Caco-2 (cell line): Measurements from ENCODE around the gene PDE11A. TPM values are rescaled to one million over a fixed set of nuclear protein-coding genes. Genes with fewer than 3 reads are reported as not detected.
A peak's percentile ranks its signal among the peaks of the same experiment; 100 is the strongest.

Source experiments
- BruUV-seq: library from RNA; stranded (reverse); fragments of 400-500 nt; replicated peaks from 2 replicates; lab custom pipeline; 2021; lab: Mats Ljungman, UMichigan
- CTCF ChIA-PET: fragments of 300-600 bp; sonication (Branson Sonifier 250); formaldehyde crosslinking; loops from one replicate; lab custom pipeline; 2022; ENCODE audit warnings: antibody characterized with exemption; lab: Charles Lee
- POLR2A ChIA-PET: fragments of 300-600 bp; sonication (Branson Sonifier 250); formaldehyde crosslinking; loops from one replicate; lab custom pipeline; 2022; ENCODE audit warnings: antibody characterized with exemption; lab: Charles Lee
- DNase-seq, 2 experiments: peaks; one replicate each; pipeline versions ENCODE4 v3.0.0 to v3.0.0-alpha.2; 2020 to 2022
- H3K27me3 ChIP-seq: replicated peaks from 2 replicates; pipeline ENCODE4 v1.6.0; 2011; ENCODE audit warnings: low read length; ENCODE audit not compliant: control insufficient read depth, insufficient read depth
- H3K36me3 ChIP-seq: 2 replicates; pipeline ENCODE4 v1.5.1; 2011; ENCODE audit warnings: low read length; ENCODE audit not compliant: control insufficient read depth, insufficient read depth
- H3K4me1 ChIP-seq: fragments of 250-450 bp; sonication (Bioruptor Pico); 2 replicates; pipeline ENCODE4 v1.5.1; 2020; ENCODE audit warnings: mild to moderate bottlenecking
- H3K4me3 ChIP-seq: 2 replicates; pipeline ENCODE4 v1.5.1; 2011; ENCODE audit warnings: low read depth, mild to moderate bottlenecking, control low read depth, low read length
- H3K9me3 ChIP-seq: fragments of 250-450 bp; sonication (Bioruptor Pico); 2 replicates; pipeline ENCODE4 v1.5.1; 2020; ENCODE audit warnings: mild to moderate bottlenecking, moderate library complexity
- H3K27ac Mint-ChIP-seq: one replicate; pipeline ENCODE4 v1.8.0; 2022; ENCODE audit warnings: mixed read lengths; ENCODE audit not compliant: unreplicated experiment
- H3K27me3 Mint-ChIP-seq: one replicate; pipeline ENCODE4 v1.8.0; 2022; ENCODE audit warnings: mixed read lengths; ENCODE audit not compliant: insufficient read depth, unreplicated experiment
- H3K36me3 Mint-ChIP-seq: one replicate; pipeline ENCODE4 v1.8.0; 2022; ENCODE audit warnings: mild to moderate bottlenecking, mixed read lengths; ENCODE audit not compliant: insufficient read depth, unreplicated experiment
- H3K4me1 Mint-ChIP-seq: one replicate; pipeline ENCODE4 v1.8.0; 2022; ENCODE audit warnings: low read depth, mixed read lengths; ENCODE audit not compliant: unreplicated experiment
- H3K4me3 Mint-ChIP-seq: one replicate; pipeline ENCODE4 v1.8.0; 2022; ENCODE audit warnings: mild to moderate bottlenecking, moderate library complexity, mixed read lengths; ENCODE audit not compliant: unreplicated experiment
- H3K9me3 Mint-ChIP-seq: one replicate; pipeline ENCODE4 v1.8.0; 2022; ENCODE audit warnings: mixed read lengths; ENCODE audit not compliant: unreplicated experiment
- CTCF ChIP-seq, 2 experiments: fragments of 200-600 bp in 1 of 2; IDR thresholded peaks; 1 replicate in 1 of 2; 2 replicates in 1 of 2; pipeline versions ENCODE4 v1.5.1 to v1.8.0; 2011 to 2022; ENCODE audit warnings: antibody characterized with exemption in 1 of 2, control low read depth in 1 of 2, inconsistent platforms in 1 of 2, low read depth in 1 of 2, low read length in 1 of 2, mild to moderate bottlenecking in 1 of 2, moderate library complexity in 1 of 2; ENCODE audit not compliant: insufficient read depth in 1 of 2, severe bottlenecking in 1 of 2, unreplicated experiment in 1 of 2
- intact Hi-C: fragments of 100-400 bp; cut with micrococcal nuclease; formaldehyde crosslinking; loops from one replicate; pipeline ENCODE4 v1.10.0; 2022; ENCODE audit not compliant: unreplicated experiment
- total RNA-seq: library from RNA; stranded (reverse); gene quantifications from 2 replicates; pipeline ENCODE4 v1.2.3, GENCODE V29; 2022

PDE11A gene
- total RNA-seq, 1 experiment from 2014 or later = 0.25 TPM

GRCh38 chr2:177989029-177989885, 83.3 kb downstream of the PDE11A start:
- ChIA-PET CTCF (no interaction called here), POLR2A (no interaction called here)
- Mint-ChIP-seq H3K27ac (no peak overlapping the region), H3K4me3 (no peak overlapping the region), H3K9me3 (no peaks in the 10 kb centered on the region), H3K4me1 (no peaks in the 10 kb centered on the region), H3K27me3 (peaks cover 7% of the 10 kb centered on the region), H3K36me3 (no peaks in the 10 kb centered on the region)
- H3K36me3 ChIP-seq = no peaks in the 10 kb centered on the region
- no TSS peak for BruUV-seq
- H3K27me3 ChIP-seq = no peaks in the 10 kb centered on the region; the same call in 1 of the 2 replicates
- intact Hi-C loops = loop anchor here (10.0 kb wide), 1 partner anchor 426 kb away; no protein-coding TSS in a partner anchor
- no peaks in the 10 kb centered on the region for H3K4me1 ChIP-seq
- TF ChIP-seq CTCF (IDR thresholded peaks at IDR 0.05; ENCODE audit: insufficient read depth in 1 of 2, low read depth in 1 of 2, low read length in 1 of 2, severe bottlenecking in 1 of 2, unreplicated experiment in 1 of 2) = no peak
- no peak for DNase-seq
- no peaks in the 10 kb centered on the region for H3K9me3 ChIP-seq
- H3K4me3 ChIP-seq = no peak overlapping the region

GRCh38 chr2:177984749-177985148, 87.8 kb downstream of the PDE11A start:
- no peak for DNase-seq
- no peaks in the 10 kb centered on the region for H3K9me3 ChIP-seq
- no peaks in the 10 kb centered on the region for H3K36me3 Mint-ChIP-seq
- H3K4me3 Mint-ChIP-seq = no peak overlapping the region
- H3K27me3 Mint-ChIP-seq = peaks cover 10% of the 10 kb centered on the region
- POLR2A ChIA-PET = no interaction called here
- intact Hi-C loops = loop anchor here (5.0 to 10.0 kb wide), 2 partner anchors 128 to 430 kb away; partner anchors contain the start of gene RBM45
- H3K36me3 ChIP-seq = no peaks in the 10 kb centered on the region
- H3K27me3 ChIP-seq = no peaks in the 10 kb centered on the region; the same call in 1 of the 2 replicates
- no peak for TF ChIP-seq CTCF (IDR thresholded peaks at IDR 0.05; ENCODE audit: insufficient read depth in 1 of 2, low read depth in 1 of 2, low read length in 1 of 2, severe bottlenecking in 1 of 2, unreplicated experiment in 1 of 2)
- no peaks in the 10 kb centered on the region for H3K9me3 Mint-ChIP-seq
- no peak overlapping the region for H3K27ac Mint-ChIP-seq
- H3K4me3 ChIP-seq = no peak overlapping the region
- CTCF ChIA-PET = no interaction called here
- no peaks in the 10 kb centered on the region for H3K4me1 ChIP-seq
- H3K4me1 Mint-ChIP-seq = no peaks in the 10 kb centered on the region
- BruUV-seq = no TSS peak

GRCh38 chr2:177983183-177983788, 89.3 kb downstream of the PDE11A start:
- no peaks in the 10 kb centered on the region for H3K9me3 ChIP-seq
- no peaks in the 10 kb centered on the region for H3K36me3 ChIP-seq
- no peaks in the 10 kb centered on the region for H3K9me3 Mint-ChIP-seq
- BruUV-seq = no TSS peak
- H3K27me3 ChIP-seq = no peaks in the 10 kb centered on the region; the same call in 1 of the 2 replicates
- POLR2A ChIA-PET = interaction anchor here (0.5 kb wide), 1 partner anchor 163 kb away, joined by 3 read pairs; no protein-coding TSS in a partner anchor
- no peaks in the 10 kb centered on the region for H3K4me1 ChIP-seq
- intact Hi-C loops = loop anchor here (2.0 to 10.0 kb wide), 4 partner anchors 76 to 432 kb away; partner anchors contain the start of gene RBM45
- TF ChIP-seq CTCF (IDR thresholded peaks at IDR 0.05; ENCODE audit: insufficient read depth in 1 of 2, low read depth in 1 of 2, low read length in 1 of 2, severe bottlenecking in 1 of 2, unreplicated experiment in 1 of 2) = peak; percentile 79 to 86
- no peaks in the 10 kb centered on the region for H3K36me3 Mint-ChIP-seq
- H3K4me1 Mint-ChIP-seq = no peaks in the 10 kb centered on the region
- CTCF ChIA-PET = interaction anchor here (0.6 to 0.7 kb wide), 3 partner anchors 10 to 1823 kb away, joined by 3 to 6 read pairs (median 4); no protein-coding TSS in a partner anchor
- H3K27me3 Mint-ChIP-seq = peaks cover 6% of the 10 kb centered on the region
- no peak overlapping the region for H3K27ac Mint-ChIP-seq
- H3K4me3 ChIP-seq = no peak overlapping the region
- peak; percentile 35 to 48 for DNase-seq
- H3K4me3 Mint-ChIP-seq = no peak overlapping the region
